Activated T-cell treated with anti-CD3 and anti-CD28 coated beads, Interleukin-2, amount 50 U/mL, for 4 hours (primary cell): ENCODE measurements around the gene BNIP5. TPM values are rescaled to one million over a fixed set of nuclear protein-coding genes. Genes with fewer than 3 reads are reported as not detected.

ENCODE experiments used
- ATAC-seq, 2 donors: fragments of 200-7000 bp; cut with Tn5 transposase; one replicate each; pipeline ENCODE4 v1.10.0; 2021
- DNase-seq: peaks from one replicate; pipeline ENCODE4 v3.0.0-alpha.2; 2020
- H3K27me3 Mint-ChIP-seq: one replicate; pipeline ENCODE4 v1.8.0; 2021; ENCODE audit warnings: low read depth, mixed read lengths
- H3K36me3 Mint-ChIP-seq: one replicate; pipeline ENCODE4 v1.8.0; 2022; ENCODE audit warnings: mixed read lengths; ENCODE audit not compliant: insufficient read depth
- H3K4me1 Mint-ChIP-seq: one replicate; pipeline ENCODE4 v1.8.0; 2021; ENCODE audit warnings: low read depth, mixed read lengths
- H3K4me3 Mint-ChIP-seq: one replicate; pipeline ENCODE4 v1.8.0; 2021; ENCODE audit warnings: mild to moderate bottlenecking, moderate library complexity, mixed read lengths
- H3K9me3 Mint-ChIP-seq: one replicate; pipeline ENCODE4 v1.8.0; 2021; ENCODE audit warnings: mixed read lengths
- total RNA-seq, 3 donors: library from RNA; stranded (reverse); gene quantifications; one replicate each; pipeline ENCODE4 v1.2.1, GENCODE V29; 2021

The BNIP5 gene
- total RNA-seq, 3 donors from 2014 or later, result not detected

GRCh38 chr6:36358226-36358915, 21.7 kb upstream of the BNIP5 start:
- H3K4me3 Mint-ChIP-seq, result no peak overlapping the region
- DNase-seq, result no peak
- H3K9me3 Mint-ChIP-seq, result no peaks in the 10 kb centered on the region
- no peak for ATAC-seq
- peaks cover 3% of the 10 kb centered on the region for H3K27me3 Mint-ChIP-seq
- peaks cover 17% of the 10 kb centered on the region for H3K4me1 Mint-ChIP-seq
- H3K36me3 Mint-ChIP-seq, result no peaks in the 10 kb centered on the region

- Mint-ChIP-seq H3K36me3 (no peaks in the 10 kb centered on the region), H3K4me3 (no peak overlapping the region), H3K27me3 (peaks cover 3% of the 10 kb centered on the region), H3K9me3 (peaks cover 2% of the 10 kb centered on the region), H3K4me1 (peaks cover 17% of the 10 kb centered on the region)
- ATAC-seq (peak in 1 of 2 donors; percentile 36), DNase-seq (no peak)
These were observed 21.2 kb upstream of the BNIP5 start for GRCh38 chr6:36357872-36358225.

- Mint-ChIP-seq H3K4me1 (peaks cover 17% of the 10 kb centered on the region), H3K9me3 (peaks cover 5% of the 10 kb centered on the region), H3K36me3 (no peaks in the 10 kb centered on the region), H3K4me3 (no peak overlapping the region), H3K27me3 (peaks cover 3% of the 10 kb centered on the region)
- DNase-seq, result no peak
- peak in 1 of 2 donors; percentile 25 for ATAC-seq
These were observed 19.1 kb upstream of the BNIP5 start for GRCh38 chr6:36355819-36356218.

- no peaks in the 10 kb centered on the region for H3K27me3 Mint-ChIP-seq
- H3K4me3 Mint-ChIP-seq, result no peak overlapping the region
- ATAC-seq (no peak), DNase-seq (no peak)
- H3K4me1 Mint-ChIP-seq, result peaks cover 12% of the 10 kb centered on the region
- no peaks in the 10 kb centered on the region for H3K36me3 Mint-ChIP-seq
- H3K9me3 Mint-ChIP-seq, result peaks cover 5% of the 10 kb centered on the region
These were observed 16.8 kb upstream of the BNIP5 start for GRCh38 chr6:36353411-36353915.

- peaks cover 6% of the 10 kb centered on the region for H3K4me1 Mint-ChIP-seq
- H3K4me3 Mint-ChIP-seq, result no peak overlapping the region
- H3K27me3 Mint-ChIP-seq, result no peaks in the 10 kb centered on the region
- peaks cover 5% of the 10 kb centered on the region for H3K9me3 Mint-ChIP-seq
- ATAC-seq, result no peak
- H3K36me3 Mint-ChIP-seq, result no peaks in the 10 kb centered on the region
- DNase-seq, result no peak
These were observed 15.9 kb upstream of the BNIP5 start for GRCh38 chr6:36352477-36353157.

- ATAC-seq, result no peak
- peaks cover 5% of the 10 kb centered on the region for H3K9me3 Mint-ChIP-seq
- no peaks in the 10 kb centered on the region for H3K27me3 Mint-ChIP-seq
- peaks cover 4% of the 10 kb centered on the region for H3K4me1 Mint-ChIP-seq
- no peak overlapping the region for H3K4me3 Mint-ChIP-seq
- DNase-seq, result no peak
- no peaks in the 10 kb centered on the region for H3K36me3 Mint-ChIP-seq
These were observed 14.2 kb upstream of the BNIP5 start for GRCh38 chr6:36350681-36351571.

- H3K4me1 Mint-ChIP-seq, result no peaks in the 10 kb centered on the region
- H3K9me3 Mint-ChIP-seq, result peaks cover 5% of the 10 kb centered on the region
- no peaks in the 10 kb centered on the region for H3K36me3 Mint-ChIP-seq
- no peaks in the 10 kb centered on the region for H3K27me3 Mint-ChIP-seq
- no peak overlapping the region for H3K4me3 Mint-ChIP-seq
- DNase-seq, result no peak
- no peak for ATAC-seq
These were observed 13.4 kb upstream of the BNIP5 start for GRCh38 chr6:36350082-36350481.

- H3K4me3 Mint-ChIP-seq, result no peak overlapping the region
- H3K9me3 Mint-ChIP-seq, result peaks cover 5% of the 10 kb centered on the region
- no peaks in the 10 kb centered on the region for H3K4me1 Mint-ChIP-seq
- no peak for ATAC-seq
- no peaks in the 10 kb centered on the region for H3K36me3 Mint-ChIP-seq
- no peak for DNase-seq
- H3K27me3 Mint-ChIP-seq, result no peaks in the 10 kb centered on the region
These were observed 12.6 kb upstream of the BNIP5 start for GRCh38 chr6:36349240-36349639.

GRCh38 chr6:36347621-36348020, 10.9 kb upstream of the BNIP5 start:
- Mint-ChIP-seq H3K4me1 (no peaks in the 10 kb centered on the region), H3K4me3 (no peak overlapping the region), H3K9me3 (peaks cover 1% of the 10 kb centered on the region), H3K36me3 (no peaks in the 10 kb centered on the region), H3K27me3 (peaks cover 3% of the 10 kb centered on the region)
- no peak for DNase-seq
- ATAC-seq, result no peak

- DNase-seq (no peak), ATAC-seq (no peak)
- H3K27me3 Mint-ChIP-seq, result peaks cover 3% of the 10 kb centered on the region
- H3K4me3 Mint-ChIP-seq, result no peak overlapping the region
- no peaks in the 10 kb centered on the region for H3K4me1 Mint-ChIP-seq
- H3K36me3 Mint-ChIP-seq, result no peaks in the 10 kb centered on the region
- H3K9me3 Mint-ChIP-seq, result no peaks in the 10 kb centered on the region
These were observed 10.0 kb upstream of the BNIP5 start for GRCh38 chr6:36346486-36347273.

GRCh38 chr6:36345681-36346466, 9.2 kb upstream of the BNIP5 start:
- Mint-ChIP-seq H3K36me3 (no peaks in the 10 kb centered on the region), H3K9me3 (no peaks in the 10 kb centered on the region), H3K4me3 (no peak overlapping the region), H3K27me3 (peaks cover 4% of the 10 kb centered on the region), H3K4me1 (peaks cover under 1% of the 10 kb centered on the region)
- DNase-seq (no peak), ATAC-seq (no peak)

GRCh38 chr6:36343109-36343680, 6.5 kb upstream of the BNIP5 start:
- no peaks in the 10 kb centered on the region for H3K36me3 Mint-ChIP-seq
- peaks cover 5% of the 10 kb centered on the region for H3K4me1 Mint-ChIP-seq
- no peaks in the 10 kb centered on the region for H3K9me3 Mint-ChIP-seq
- DNase-seq (no peak), ATAC-seq (no peak)
- peaks cover 16% of the 10 kb centered on the region for H3K27me3 Mint-ChIP-seq
- no peak overlapping the region for H3K4me3 Mint-ChIP-seq
